Measurements from ENCODE around the gene APOM.
A peak's percentile ranks its signal among the peaks of the same experiment; 100 is the strongest.

The APOM gene

GRCh38 chr6:31652925-31653724, 2.6 kb upstream of the APOM start:
- DNase-seq = peak; percentile 87
- in situ Hi-C loops (cut with HindIII; ENCODE audit: low pct_ligation_motif_present, low pct_unique_long_range_greater_than_20kb, low sequenced_read_pairs) = no loop called here

- no peak for DNase-seq
- in situ Hi-C loops (cut with HindIII; ENCODE audit: low pct_ligation_motif_present, low pct_unique_long_range_greater_than_20kb, low sequenced_read_pairs) = no loop called here
Observed at GRCh38 chr6:31654574-31655348, 933 bp upstream of the APOM start.

DNA sequence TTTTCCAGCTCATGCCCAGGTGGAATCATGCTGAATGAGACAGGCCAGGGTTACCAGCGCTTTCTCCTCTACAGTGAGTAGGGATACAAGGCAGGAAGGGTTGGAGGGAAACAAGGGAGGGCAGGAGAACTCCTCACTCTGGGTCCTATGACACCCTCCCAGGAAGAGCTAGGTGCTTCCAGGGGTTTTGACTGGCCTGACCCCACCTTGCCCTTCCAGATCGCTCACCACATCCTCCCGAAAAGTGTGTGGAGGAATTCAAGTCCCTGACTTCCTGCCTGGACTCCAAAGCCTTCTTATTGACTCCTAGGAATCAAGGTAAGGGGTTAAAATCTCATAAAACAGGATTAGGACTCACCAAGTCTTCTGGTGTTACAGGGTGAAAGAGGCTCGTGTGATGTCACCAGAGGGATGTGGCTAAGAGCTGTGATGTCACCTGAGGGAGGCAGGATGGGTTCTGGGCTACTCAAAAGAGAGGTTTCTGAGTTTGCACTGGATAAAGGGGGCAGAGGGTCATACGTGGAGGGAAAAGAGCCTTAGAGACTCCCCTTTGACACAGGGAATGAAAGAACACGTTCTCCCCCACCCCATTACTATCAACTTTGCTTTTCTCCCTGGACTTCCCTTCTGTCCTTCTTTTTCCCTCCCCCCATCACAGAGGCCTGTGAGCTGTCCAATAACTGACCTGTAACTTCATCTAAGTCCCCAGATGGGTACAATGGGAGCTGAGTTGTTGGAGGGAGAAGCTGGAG, 1.9 kb downstream of the APOM start:
- in situ Hi-C loops (cut with HindIII; ENCODE audit: low pct_ligation_motif_present, low pct_unique_long_range_greater_than_20kb, low sequenced_read_pairs) = no loop called here
- DNase-seq = no peak

GRCh38 chr6:31658158-31658688, 2.5 kb downstream of the APOM start:
- no peak for DNase-seq
- in situ Hi-C loops (cut with HindIII; ENCODE audit: low pct_ligation_motif_present, low pct_unique_long_range_greater_than_20kb, low sequenced_read_pairs) = no loop called here

DNA sequence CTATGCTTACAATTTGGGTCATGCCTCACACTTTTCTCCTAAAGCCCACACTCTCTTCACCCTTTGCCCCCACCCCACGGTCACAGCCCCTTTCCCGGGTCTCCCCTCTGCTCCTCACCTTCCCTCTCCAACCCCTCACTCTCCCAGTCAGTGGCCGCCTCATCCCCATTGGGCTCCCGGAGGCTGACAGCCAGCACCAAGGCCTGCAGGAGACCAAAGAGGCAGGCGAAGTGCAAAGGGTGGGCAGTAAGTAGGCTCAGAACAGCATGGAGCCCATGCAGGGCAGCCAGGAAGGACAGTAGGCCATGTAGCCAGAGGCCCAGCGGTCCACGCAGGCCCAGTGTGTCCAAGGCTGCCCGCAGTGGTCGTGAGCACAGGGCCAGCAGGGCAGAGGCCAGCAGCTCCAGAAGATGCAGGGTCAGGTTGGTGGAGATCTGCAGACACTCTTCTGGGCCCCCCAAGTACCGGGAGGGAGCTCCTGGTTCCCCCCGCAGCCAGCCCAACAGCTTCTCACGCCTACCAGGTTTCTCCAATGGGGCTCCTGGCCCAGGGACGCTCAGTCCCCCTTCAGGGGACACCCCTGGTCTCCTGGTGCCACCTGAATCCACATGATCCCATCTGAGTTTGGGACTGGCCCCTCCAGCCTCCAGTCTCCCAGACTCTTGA, 3.4 kb downstream of the APOM start:
- no peak for DNase-seq
- in situ Hi-C loops (cut with HindIII; ENCODE audit: low pct_ligation_motif_present, low pct_unique_long_range_greater_than_20kb, low sequenced_read_pairs) = no loop called here

GRCh38 chr6:31659649-31660380, 4.1 kb downstream of the APOM start:
- peak; percentile 49 for DNase-seq
- in situ Hi-C loops (cut with HindIII; ENCODE audit: low pct_ligation_motif_present, low pct_unique_long_range_greater_than_20kb, low sequenced_read_pairs) = no loop called here

GRCh38 chr6:31660381-31661261, 4.9 kb downstream of the APOM start, which contains the start of gene C6orf47:
C6orf47 (minus strand) TSS chr6:31660778; CDS start chr6:31659947, 831 bp downstream.
- in situ Hi-C loops (cut with HindIII; ENCODE audit: low pct_ligation_motif_present, low pct_unique_long_range_greater_than_20kb, low sequenced_read_pairs) = no loop called here
- DNase-seq = peak; percentile 77

DNA sequence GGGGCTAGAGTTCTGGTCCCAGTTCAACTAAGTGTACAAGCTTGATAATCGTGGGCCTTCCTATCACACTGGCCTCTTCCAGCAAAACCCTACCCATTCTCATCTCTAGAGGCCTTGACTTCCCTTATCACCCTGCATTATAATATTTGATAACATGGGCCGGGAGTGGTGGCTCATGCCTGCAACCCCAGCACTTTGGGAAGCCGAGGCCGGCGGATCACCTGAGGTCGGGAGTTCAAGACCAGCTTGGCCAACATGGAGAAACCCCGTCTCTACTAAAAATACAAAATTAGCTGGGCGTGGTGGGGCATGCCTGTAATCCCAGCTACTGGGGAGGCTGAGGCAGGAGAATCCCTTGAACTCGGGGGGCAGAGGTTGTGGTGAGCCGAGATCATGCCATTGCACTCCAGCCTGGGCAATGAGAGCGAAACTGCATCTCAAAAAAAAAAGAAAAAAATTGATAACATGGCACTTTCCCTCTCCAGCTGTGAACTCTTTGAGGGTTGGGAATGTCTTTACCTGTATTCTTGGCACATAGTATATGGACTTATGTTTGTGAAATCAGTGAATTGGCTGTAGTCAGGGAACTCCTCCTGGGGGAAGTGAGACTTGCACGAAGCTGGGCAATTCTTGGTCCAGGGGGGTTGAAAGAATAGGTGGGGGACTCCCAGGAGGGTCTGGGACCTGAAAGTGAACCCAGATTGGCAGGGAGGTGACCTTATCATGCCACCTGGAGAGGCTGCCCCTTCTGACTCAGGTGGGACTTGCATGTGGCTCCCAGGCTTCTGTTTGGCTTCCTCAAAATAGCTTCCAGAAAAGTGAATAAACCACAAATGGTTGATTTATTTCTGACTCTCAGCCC, 5.8 kb downstream of the APOM start:
- in situ Hi-C loops (cut with HindIII; ENCODE audit: low pct_ligation_motif_present, low pct_unique_long_range_greater_than_20kb, low sequenced_read_pairs) = no loop called here
- no peak for DNase-seq

GRCh38 chr6:31662124-31662723, 6.5 kb downstream of the APOM start:
- in situ Hi-C loops (cut with HindIII; ENCODE audit: low pct_ligation_motif_present, low pct_unique_long_range_greater_than_20kb, low sequenced_read_pairs) = no loop called here
- DNase-seq = no peak

GRCh38 chr6:31663126-31663960, 7.6 kb downstream of the APOM start:
- in situ Hi-C loops (cut with HindIII; ENCODE audit: low pct_ligation_motif_present, low pct_unique_long_range_greater_than_20kb, low sequenced_read_pairs) = no loop called here
- no peak for DNase-seq

DNA sequence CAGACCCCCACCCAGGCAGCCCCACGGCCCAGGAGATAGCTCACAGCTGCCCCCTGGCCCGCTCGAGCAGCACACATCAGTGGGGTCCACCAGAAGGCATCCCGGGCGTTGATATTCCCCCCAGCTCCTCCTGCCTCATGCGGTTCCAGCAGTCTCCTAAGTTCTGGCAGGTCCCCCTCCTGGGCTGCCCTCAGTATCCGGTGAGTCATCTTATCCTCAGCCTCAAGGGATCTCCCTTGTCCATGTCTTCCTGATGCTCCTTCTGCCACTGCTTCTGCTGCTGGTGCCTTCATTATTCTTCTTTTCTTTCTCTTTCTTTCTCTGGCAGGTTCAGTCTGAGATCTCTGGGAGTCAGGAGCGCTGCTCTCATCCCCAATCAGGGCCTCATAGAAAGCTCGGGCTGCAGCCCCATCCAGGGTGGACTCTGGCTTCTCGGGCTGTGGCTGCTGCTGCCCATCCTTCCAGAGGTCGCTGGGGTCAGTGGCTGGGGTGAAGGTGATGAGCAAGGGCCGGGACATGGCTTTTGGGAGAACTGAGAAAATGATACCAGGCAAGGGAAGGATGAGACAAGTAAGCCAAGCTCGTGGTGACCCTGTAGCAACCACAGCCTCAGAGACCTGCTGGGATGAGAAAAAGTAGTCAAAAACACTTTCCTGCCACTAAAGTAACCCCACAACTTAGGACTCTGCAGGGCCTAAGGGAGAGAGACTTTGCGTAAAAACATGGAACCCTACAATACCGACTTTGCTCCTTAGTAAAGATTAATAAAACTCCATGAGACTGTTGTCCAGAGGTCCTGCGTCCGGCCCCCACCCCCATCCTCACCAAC, 8.5 kb downstream of the APOM start:
- DNase-seq = peak; percentile 70
- in situ Hi-C loops (cut with HindIII; ENCODE audit: low pct_ligation_motif_present, low pct_unique_long_range_greater_than_20kb, low sequenced_read_pairs) = no loop called here

DNA sequence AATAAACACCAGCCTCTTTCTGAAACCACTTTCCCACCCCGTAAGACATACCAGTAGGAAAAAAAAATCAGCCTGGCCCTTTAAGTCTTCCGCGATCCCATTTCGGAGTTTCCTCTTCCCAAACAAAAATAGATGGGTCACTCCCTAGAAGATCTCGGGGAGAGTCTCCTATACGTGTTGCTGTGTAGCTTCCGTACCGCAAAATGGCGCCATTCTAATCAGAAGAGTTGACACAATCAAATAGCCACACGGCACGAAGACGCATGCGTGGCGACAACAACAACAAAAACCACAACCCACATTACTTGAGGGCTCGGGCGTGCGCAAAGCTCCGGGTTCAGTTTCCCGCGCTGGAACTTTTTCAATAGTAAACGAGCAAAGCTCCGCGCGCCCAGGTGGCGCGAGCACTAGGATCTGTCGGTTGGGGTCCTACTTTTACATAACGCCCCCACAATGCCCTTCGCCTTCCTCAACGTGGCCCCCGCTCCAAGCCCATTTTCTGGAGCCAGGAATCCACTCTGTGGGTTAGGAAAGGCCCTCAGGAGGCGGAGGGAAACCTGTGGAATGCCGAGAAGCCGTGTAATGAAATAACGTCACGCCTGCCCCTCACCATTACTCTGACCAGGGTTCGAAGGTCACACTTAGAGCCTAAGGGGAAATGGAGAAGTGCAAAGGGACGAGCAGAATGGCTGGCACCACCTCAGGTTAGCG, 9.3 kb downstream of the APOM start, which contains the start of gene GPANK1:
Gene GPANK1 (minus strand): TSS at position 208 of the 711 bp plus-strand sequence. CDS start 519 bp downstream, outside the sequence.
- in situ Hi-C loops (cut with HindIII; ENCODE audit: low pct_ligation_motif_present, low pct_unique_long_range_greater_than_20kb, low sequenced_read_pairs) = no loop called here

DNA sequence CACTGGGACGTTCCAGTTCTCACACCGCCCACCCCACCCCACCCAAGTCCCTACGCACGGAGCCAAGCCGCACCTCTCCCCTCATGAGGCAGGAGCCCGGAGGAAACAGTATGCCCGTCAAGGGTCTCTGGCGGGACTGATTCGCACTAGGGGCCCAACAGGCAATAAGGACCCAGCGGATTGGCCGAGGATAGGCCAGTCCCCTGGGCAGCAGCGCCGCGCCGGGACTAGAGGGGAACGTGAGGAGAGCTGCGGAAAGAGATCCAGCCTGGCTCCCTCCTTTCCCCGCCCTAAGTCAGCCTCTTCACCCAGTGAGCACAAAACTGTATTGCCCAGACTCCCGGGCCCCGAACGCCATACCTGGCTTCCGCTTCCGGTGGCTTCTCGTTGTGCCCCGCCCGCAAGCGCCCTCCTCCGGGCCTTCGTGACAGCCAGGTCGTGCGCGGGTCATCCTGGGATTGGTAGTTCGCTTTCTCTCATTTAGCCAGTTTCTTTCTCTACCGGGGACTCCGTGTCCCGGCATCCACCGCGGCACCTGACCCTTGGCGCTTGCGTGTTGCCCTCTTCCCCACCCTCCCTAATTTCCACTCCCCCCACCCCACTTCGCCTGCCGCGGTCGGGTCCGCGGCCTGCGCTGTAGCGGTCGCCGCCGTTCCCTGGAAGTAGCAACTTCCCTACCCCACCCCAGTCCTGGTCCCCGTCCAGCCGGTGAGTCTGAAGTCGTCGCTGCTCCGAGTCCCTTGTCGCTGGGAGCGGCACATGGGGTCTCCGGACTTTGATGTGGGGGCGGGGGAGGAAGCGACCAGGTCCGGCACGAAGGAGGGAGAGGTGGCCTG, 10.0 kb downstream of the APOM start, which contains the start of gene CSNK2B:
Gene CSNK2B (plus strand): TSS at position 580 of the 836 bp plus-strand sequence. CDS start 752 bp downstream, outside the sequence.
- DNase-seq = peak; percentile 94
- in situ Hi-C loops (cut with HindIII; ENCODE audit: low pct_ligation_motif_present, low pct_unique_long_range_greater_than_20kb, low sequenced_read_pairs) = no loop called here

More for the DNA sequence above, 9.3 kb downstream of the APOM start, which contains the start of gene GPANK1:
- DNase-seq = peak; percentile 86

Data from ACHN (cell line).